Mesendoderm (in vitro differentiated cells): ENCODE results near the gene KCNK16. TPM values are rescaled to one million over a fixed set of nuclear protein-coding genes. Genes with fewer than 3 reads are reported as not detected.

Experiments used
- DNase-seq: peaks from one replicate; pipeline ENCODE4 v3.0.0; 2013
- H2AK5ac ChIP-seq: 2 replicates; pipeline ENCODE4 v1.6.1; 2013; ENCODE audit warnings: low read length, inconsistent platforms
- H2BK120ac ChIP-seq: 2 replicates; pipeline ENCODE4 v1.6.1; 2013; ENCODE audit warnings: low read depth, mild to moderate bottlenecking, low read length, moderate library complexity, mixed read lengths
- H2BK15ac ChIP-seq: replicated peaks from 2 replicates; pipeline ENCODE4 v1.6.1; 2013; ENCODE audit warnings: low read depth, mild to moderate bottlenecking, moderate library complexity
- H2BK5ac ChIP-seq: 2 replicates; pipeline ENCODE4 v1.6.1; 2013; ENCODE audit warnings: low read length, inconsistent platforms
- H3K18ac ChIP-seq: 2 replicates; pipeline ENCODE4 v1.6.1; 2013; ENCODE audit warnings: mild to moderate bottlenecking, low read length, mixed read lengths
- H3K23ac ChIP-seq: one replicate; pipeline ENCODE4 v1.6.1; 2013; ENCODE audit warnings: low read length
- H3K27ac ChIP-seq: 2 replicates; pipeline ENCODE4 v1.5.1; 2013; ENCODE audit warnings: low read depth, mild to moderate bottlenecking, inconsistent platforms, low read length, moderate library complexity
- H3K27me3 ChIP-seq: 2 replicates; pipeline ENCODE4 v1.6.1; 2013; ENCODE audit warnings: low read length, control low read depth, mild to moderate bottlenecking, inconsistent platforms; ENCODE audit not compliant: insufficient read depth, poor library complexity
- H3K36me3 ChIP-seq: 2 replicates; pipeline ENCODE4 v1.6.1; 2013; ENCODE audit warnings: low read length, inconsistent platforms; ENCODE audit not compliant: control insufficient read depth, insufficient read depth
- H3K4ac ChIP-seq: one replicate; pipeline ENCODE4 v1.6.1; 2013; ENCODE audit warnings: low read depth, mild to moderate bottlenecking, low read length, moderate library complexity
- H3K4me1 ChIP-seq: 2 replicates; pipeline ENCODE4 v1.6.1; 2013; ENCODE audit warnings: low read depth, low read length, inconsistent platforms; ENCODE audit not compliant: control insufficient read depth
- H3K4me2 ChIP-seq: 2 replicates; pipeline ENCODE4 v1.6.1; 2013; ENCODE audit warnings: low read length
- H3K4me3 ChIP-seq: 2 replicates; pipeline ENCODE4 v1.5.1; 2013; ENCODE audit warnings: mild to moderate bottlenecking, low read length
- H3K56ac ChIP-seq: one replicate; pipeline ENCODE4 v1.6.1; 2013; ENCODE audit warnings: low read length
- H3K79me1 ChIP-seq: 2 replicates; pipeline ENCODE4 v1.6.1; 2013; ENCODE audit warnings: low read length, inconsistent platforms
- H3K79me2 ChIP-seq: 2 replicates; pipeline ENCODE4 v1.6.1; 2013; ENCODE audit warnings: mild to moderate bottlenecking, low read length; ENCODE audit not compliant: control insufficient read depth, insufficient read depth
- H3K9ac ChIP-seq: 2 replicates; pipeline ENCODE4 v1.6.1; 2013; ENCODE audit warnings: low read length, inconsistent platforms
- H4K5ac ChIP-seq: one replicate; pipeline ENCODE4 v1.6.1; 2013; ENCODE audit warnings: low read length
- H4K8ac ChIP-seq: one replicate; pipeline ENCODE4 v1.6.1; 2013; ENCODE audit warnings: low read depth, mild to moderate bottlenecking, control low read depth, low read length, moderate library complexity
- WGBS: extraction: QIAGEN DNeasy Blood & Tissue Kit; methylation state at CpG from one replicate; pipeline ENCODE4 v1.1.7; 2013; ENCODE audit warnings: low lambda C conversion rate, missing lambda C conversion rate; ENCODE audit not compliant: insufficient coverage; ENCODE audit errors: extremely low coverage; 5-methylcytosine and 5-hydroxymethylcytosine counted together
- polyA plus RNA-seq, 2 experiments: library from polyadenylated mRNA; stranded (reverse); fragments of 200-250 nt; gene quantifications; one replicate each; pipeline ENCODE4 v1.2.3, GENCODE V29; 2013

The KCNK16 gene
- not detected for polyA plus RNA-seq (2013, experiment 1 of 2)
- not detected for polyA plus RNA-seq (2013, experiment 2 of 2)

- Histone ChIP-seq H4K5ac (no peak within 1 kb of the TSS), H3K18ac (no peak within 1 kb of the TSS), H3K4me1 (no peaks in the 10 kb centered on the region), H3K4me2 (no peak within 1 kb of the TSS), H3K56ac (no peak within 1 kb of the TSS), H3K36me3 (no peaks in the 10 kb centered on the region), H3K9ac (no peak within 1 kb of the TSS), H3K79me1 (no peaks in the 10 kb centered on the region), H3K4ac (no peak within 1 kb of the TSS), H3K27me3 (no peaks in the 10 kb centered on the region), H3K27ac (no peak within 1 kb of the TSS), H2AK5ac (no peak within 1 kb of the TSS), H3K79me2 (no peaks in the 10 kb centered on the region), H3K23ac (no peak within 1 kb of the TSS), H2BK15ac (no peak within 1 kb of the TSS), H2BK120ac (no peak within 1 kb of the TSS), H2BK5ac (no peak within 1 kb of the TSS), H4K8ac (no peak within 1 kb of the TSS), H3K4me3 (no peak within 1 kb of the TSS)
- no CpG with 5 or more reads among the region's 11 CpGs for WGBS
- DNase-seq, result no peak
Observed at GRCh38 chr6:39322306-39322850, at the start of gene KCNK16. Gene KCNK16, minus strand, starts transcription at chr6:39322702. Its CDS starts 162 bp downstream, at chr6:39322540.

DNA sequence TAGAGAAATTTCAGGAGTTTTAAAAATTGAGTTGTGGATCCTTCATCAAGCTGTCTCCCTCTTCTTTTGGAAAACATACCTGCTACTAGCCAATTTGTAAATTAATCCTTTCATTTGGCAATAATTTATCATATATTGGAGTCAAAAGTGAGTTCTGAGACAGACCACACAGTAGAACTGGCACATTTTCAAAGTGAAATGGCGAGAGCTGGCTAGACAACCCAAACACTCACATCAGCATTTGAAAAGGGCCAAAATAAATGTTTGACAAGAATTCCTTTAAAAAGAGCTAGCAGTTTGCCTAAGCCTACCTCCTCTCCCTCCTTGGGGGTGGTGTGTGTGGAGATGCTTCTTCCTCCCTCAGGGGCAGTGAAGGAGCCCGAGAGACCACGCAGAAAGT, 47.9 kb upstream of the KCNK16 start:
- no peak overlapping the region for H2BK5ac ChIP-seq
- no peak overlapping the region for H3K18ac ChIP-seq
- no peak overlapping the region for H3K27ac ChIP-seq
- no peak for DNase-seq
- H3K79me2 ChIP-seq, result no peaks in the 10 kb centered on the region
- no peak overlapping the region for H3K56ac ChIP-seq
- H3K9ac ChIP-seq, result no peak overlapping the region
- no peak overlapping the region for H3K4ac ChIP-seq
- H3K4me1 ChIP-seq, result peaks cover 4% of the 10 kb centered on the region
- no peak overlapping the region for H3K4me2 ChIP-seq
- H2AK5ac ChIP-seq, result no peak overlapping the region
- H4K8ac ChIP-seq, result no peak overlapping the region
- no peak overlapping the region for H2BK120ac ChIP-seq
- WGBS, result no CpG with 5 or more reads among the region's 3 CpGs
- no peaks in the 10 kb centered on the region for H3K27me3 ChIP-seq
- no peak overlapping the region for H4K5ac ChIP-seq
- no peak overlapping the region for H3K4me3 ChIP-seq
- no peaks in the 10 kb centered on the region for H3K36me3 ChIP-seq
- H3K79me1 ChIP-seq, result no peaks in the 10 kb centered on the region
- no peak overlapping the region for H2BK15ac ChIP-seq
- H3K23ac ChIP-seq, result no peak overlapping the region

DNA sequence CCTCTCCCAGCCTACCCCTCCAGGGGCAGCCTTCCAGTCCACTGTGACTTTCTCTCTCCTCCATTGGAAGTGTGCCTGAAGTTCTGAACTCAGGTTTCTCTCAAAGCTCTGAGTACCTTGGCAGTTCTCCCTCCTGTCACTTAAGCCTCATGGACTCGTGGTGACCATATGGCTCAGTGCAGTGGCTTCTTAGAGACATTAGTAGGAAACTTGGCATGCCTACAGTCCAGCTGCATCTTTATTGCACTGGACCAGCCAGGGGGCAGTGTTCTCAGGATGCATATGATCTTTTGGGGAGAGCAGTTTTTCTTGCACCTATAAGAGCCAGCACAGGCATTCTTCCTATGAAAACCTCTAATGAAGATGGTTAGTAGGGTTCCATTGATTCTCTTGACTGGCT, 47.5 kb upstream of the KCNK16 start:
- H3K27ac ChIP-seq, result no peak overlapping the region
- no peak overlapping the region for H2BK15ac ChIP-seq
- H2BK5ac ChIP-seq, result no peak overlapping the region
- peaks cover 4% of the 10 kb centered on the region for H3K4me1 ChIP-seq
- no peak overlapping the region for H3K23ac ChIP-seq
- H3K36me3 ChIP-seq, result no peaks in the 10 kb centered on the region
- H3K79me2 ChIP-seq, result no peaks in the 10 kb centered on the region
- no peak overlapping the region for H3K4ac ChIP-seq
- H3K4me2 ChIP-seq, result no peak overlapping the region
- H3K27me3 ChIP-seq, result no peaks in the 10 kb centered on the region
- no peak overlapping the region for H3K18ac ChIP-seq
- no peak overlapping the region for H4K5ac ChIP-seq
- no peak overlapping the region for H2BK120ac ChIP-seq
- H3K9ac ChIP-seq, result no peak overlapping the region
- WGBS, result no CpG with 5 or more reads among the region's 1 CpG
- H3K56ac ChIP-seq, result no peak overlapping the region
- no peak for DNase-seq
- H3K79me1 ChIP-seq, result no peaks in the 10 kb centered on the region
- H2AK5ac ChIP-seq, result no peak overlapping the region
- no peak overlapping the region for H4K8ac ChIP-seq
- no peak overlapping the region for H3K4me3 ChIP-seq

DNA sequence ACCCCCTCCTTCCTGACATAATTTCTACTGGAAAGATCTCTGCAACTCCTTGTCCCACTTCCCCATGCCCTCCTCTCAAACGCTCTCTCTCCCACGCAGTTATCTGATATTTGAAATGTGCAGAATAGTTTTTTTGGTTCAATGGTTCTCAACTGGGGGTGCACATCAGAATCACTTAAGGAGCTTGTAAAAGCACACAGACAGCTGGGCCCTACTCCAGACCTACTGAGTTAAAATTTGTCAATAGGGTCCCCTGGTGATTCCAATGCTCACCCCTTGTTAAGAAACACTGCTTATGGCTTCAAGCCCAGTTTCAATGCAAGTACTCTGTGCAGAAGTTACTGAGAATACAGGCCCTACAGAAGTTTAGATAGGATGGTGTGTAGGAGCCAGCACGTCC, 45.2 kb upstream of the KCNK16 start:
- H4K5ac ChIP-seq, result no peak overlapping the region
- H3K27ac ChIP-seq, result no peak overlapping the region
- no peak overlapping the region for H2BK15ac ChIP-seq
- no peak overlapping the region for H2BK120ac ChIP-seq
- no peaks in the 10 kb centered on the region for H3K79me1 ChIP-seq
- no peaks in the 10 kb centered on the region for H3K27me3 ChIP-seq
- WGBS, result no CpG with 5 or more reads among the region's 3 CpGs
- no peak overlapping the region for H3K4me2 ChIP-seq
- H3K56ac ChIP-seq, result no peak overlapping the region
- H3K18ac ChIP-seq, result no peak overlapping the region
- H3K23ac ChIP-seq, result no peak overlapping the region
- H3K4ac ChIP-seq, result no peak overlapping the region
- H3K36me3 ChIP-seq, result no peaks in the 10 kb centered on the region
- H2BK5ac ChIP-seq, result no peak overlapping the region
- H4K8ac ChIP-seq, result no peak overlapping the region
- no peak overlapping the region for H2AK5ac ChIP-seq
- no peak overlapping the region for H3K9ac ChIP-seq
- H3K4me1 ChIP-seq, result peaks cover 4% of the 10 kb centered on the region
- no peak for DNase-seq
- H3K4me3 ChIP-seq, result no peak overlapping the region
- H3K79me2 ChIP-seq, result no peaks in the 10 kb centered on the region

DNA sequence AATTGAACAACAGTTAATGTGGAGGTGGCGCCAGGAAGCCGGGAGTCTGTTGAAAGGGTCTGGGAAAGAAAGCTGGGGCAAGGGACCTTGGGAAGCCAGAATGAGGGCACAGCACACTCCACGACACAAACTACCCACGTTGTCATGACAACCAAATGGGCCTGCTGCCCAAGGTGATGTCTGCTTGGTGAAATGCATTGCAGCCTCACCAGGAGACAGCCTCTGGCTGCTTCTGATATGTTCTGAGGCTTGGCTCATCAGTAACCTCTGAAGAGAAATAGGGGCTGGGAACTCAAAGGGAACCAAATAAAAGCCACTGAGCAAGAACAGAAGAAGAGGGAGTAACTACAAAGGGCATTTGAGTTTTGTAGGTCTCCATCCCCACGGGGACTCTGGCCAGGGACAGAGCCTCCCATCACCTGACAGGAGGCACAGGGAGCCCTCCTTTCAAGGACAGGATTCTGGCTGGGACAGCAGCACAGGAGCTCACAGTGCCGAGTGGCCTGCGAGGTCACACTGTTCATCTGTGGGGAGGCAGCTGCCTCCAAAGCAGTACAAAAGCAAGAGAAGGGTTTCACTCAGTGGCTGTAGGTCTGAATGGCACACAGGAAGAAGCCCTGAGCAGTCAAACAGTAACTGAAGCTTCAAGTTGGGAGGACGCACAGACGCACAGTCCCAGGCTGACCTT, 44.6 kb upstream of the KCNK16 start:
- no CpG with 5 or more reads among the region's 9 CpGs for WGBS

More for the DNA sequence above, 44.6 kb upstream of the KCNK16 start:
- Histone ChIP-seq H3K36me3 (no peaks in the 10 kb centered on the region), H2BK120ac (no peak overlapping the region), H3K4ac (no peak overlapping the region), H4K5ac (no peak overlapping the region), H3K9ac (no peak overlapping the region), H3K79me2 (no peaks in the 10 kb centered on the region), H2BK15ac (no peak overlapping the region), H3K56ac (no peak overlapping the region), H2BK5ac (no peak overlapping the region), H3K4me1 (peaks cover 6% of the 10 kb centered on the region), H4K8ac (no peak overlapping the region), H3K18ac (no peak overlapping the region), H3K27ac (no peak overlapping the region), H3K4me2 (no peak overlapping the region), H3K79me1 (no peaks in the 10 kb centered on the region), H3K4me3 (no peak overlapping the region), H2AK5ac (no peak overlapping the region), H3K27me3 (no peaks in the 10 kb centered on the region), H3K23ac (no peak overlapping the region)
- peak; percentile 62 for DNase-seq
